T-helper 1 cell treated with Interleukin-12 subunit alpha and Interleukin-12 subunit beta and Interleukin-4 antibody, amounts not matched to agents 30 μg/mL and 1 μg/mL, for 36 hours (primary cell): ENCODE measurements around the gene SLF2.

ENCODE experiments used
- H3K27ac Mint-ChIP-seq: one replicate; pipeline ENCODE4 v1.8.0; 2021; ENCODE audit warnings: mild to moderate bottlenecking, mixed read lengths
- H3K27me3 Mint-ChIP-seq: one replicate; pipeline ENCODE4 v1.8.0; 2021; ENCODE audit warnings: low read depth, mixed read lengths
- H3K36me3 Mint-ChIP-seq: one replicate; pipeline ENCODE4 v1.8.0; 2021; ENCODE audit warnings: low read depth, mixed read lengths
- H3K4me1 Mint-ChIP-seq: one replicate; pipeline ENCODE4 v1.8.0; 2021; ENCODE audit warnings: low read depth, mixed read lengths
- H3K4me3 Mint-ChIP-seq: one replicate; pipeline ENCODE4 v1.8.0; 2021; ENCODE audit warnings: mild to moderate bottlenecking, moderate library complexity, mixed read lengths
- H3K9me3 Mint-ChIP-seq: one replicate; pipeline ENCODE4 v1.8.0; 2021; ENCODE audit warnings: mixed read lengths

SLF2 gene

DNA sequence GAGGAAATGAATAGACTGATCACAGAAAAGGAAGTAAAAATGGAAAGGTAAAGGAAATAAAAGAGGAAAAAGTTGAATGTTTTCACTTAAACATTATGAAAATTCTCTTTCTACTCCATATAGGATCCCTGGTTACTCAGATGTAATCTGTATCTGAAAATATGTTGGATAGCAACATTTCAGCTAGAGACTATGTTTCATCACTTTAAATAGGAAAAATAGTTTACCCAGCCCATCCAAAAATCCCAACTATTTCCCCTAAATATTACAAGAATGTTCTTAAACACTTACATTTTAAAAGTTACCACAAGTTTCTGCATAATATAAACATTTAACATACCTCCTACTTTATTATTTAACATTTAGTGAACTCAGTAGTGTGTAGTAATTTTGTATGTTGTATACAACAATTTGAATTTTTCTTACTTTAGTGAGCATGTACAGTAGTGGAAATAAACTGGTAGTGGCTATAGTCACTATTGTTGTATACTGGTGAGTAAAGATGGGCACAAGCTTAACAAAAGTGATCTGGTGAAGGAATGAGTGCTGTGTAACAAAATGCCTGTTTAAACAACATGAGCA lies 27.1 kb downstream of the SLF2 start:
- peaks cover 10% of the 10 kb centered on the region for H3K4me1 Mint-ChIP-seq
- H3K27ac Mint-ChIP-seq: no peak overlapping the region
- no peaks in the 10 kb centered on the region for H3K9me3 Mint-ChIP-seq
- H3K4me3 Mint-ChIP-seq: no peak overlapping the region
- H3K36me3 Mint-ChIP-seq: peaks cover 28% of the 10 kb centered on the region
- H3K27me3 Mint-ChIP-seq: no peaks in the 10 kb centered on the region

DNA sequence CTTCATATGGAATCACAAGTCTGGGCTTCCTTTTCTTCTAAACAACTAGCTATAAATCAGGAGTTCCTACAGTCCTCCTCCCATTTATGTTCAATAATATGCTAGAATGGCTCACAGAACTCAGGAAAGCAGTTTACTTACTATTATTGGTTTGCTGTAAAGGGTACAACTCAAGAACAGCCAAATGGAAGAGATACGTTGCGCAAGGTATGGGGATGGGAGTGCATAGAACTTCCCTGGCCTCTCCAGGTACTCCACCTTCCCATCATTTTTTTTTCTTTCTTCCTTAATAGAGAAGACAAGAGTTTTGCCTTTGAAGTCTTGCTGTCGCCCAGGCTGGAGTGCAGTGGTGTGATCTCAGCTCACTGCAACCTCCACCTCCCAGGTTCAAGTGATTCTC lies 29.5 kb downstream of the SLF2 start:
- Mint-ChIP-seq H3K36me3 (peaks cover 37% of the 10 kb centered on the region), H3K9me3 (no peaks in the 10 kb centered on the region), H3K27me3 (no peaks in the 10 kb centered on the region), H3K4me3 (no peak overlapping the region), H3K4me1 (peaks cover 13% of the 10 kb centered on the region), H3K27ac (no peak overlapping the region)

GRCh38 chr10:100943508-100943907 lies 30.7 kb downstream of the SLF2 start:
- H3K4me1 Mint-ChIP-seq: peaks cover 13% of the 10 kb centered on the region
- H3K36me3 Mint-ChIP-seq: peaks cover 33% of the 10 kb centered on the region
- H3K27me3 Mint-ChIP-seq: no peaks in the 10 kb centered on the region
- H3K4me3 Mint-ChIP-seq: no peak overlapping the region
- no peaks in the 10 kb centered on the region for H3K9me3 Mint-ChIP-seq
- H3K27ac Mint-ChIP-seq: no peak overlapping the region

DNA sequence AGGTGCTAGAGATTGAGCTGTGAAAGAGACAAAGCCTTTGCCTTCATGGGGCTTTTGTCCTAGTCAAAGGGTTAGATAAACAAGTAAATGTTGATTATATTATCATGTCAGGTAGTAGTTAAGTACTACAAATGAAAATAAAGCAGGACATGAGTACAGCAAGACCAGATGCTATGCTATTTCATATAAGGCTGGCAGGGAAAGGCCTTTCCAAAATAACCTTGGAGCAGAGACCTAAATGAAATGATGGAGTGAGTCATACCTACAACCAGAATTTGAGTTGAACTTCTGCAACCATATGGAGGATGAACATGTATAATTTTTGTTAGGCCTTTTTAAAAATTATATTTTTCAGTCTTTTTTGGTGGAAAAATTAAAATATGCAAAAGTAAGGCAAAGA lies 33.0 kb downstream of the SLF2 start:
- H3K4me1 Mint-ChIP-seq: peaks cover 13% of the 10 kb centered on the region
- no peak overlapping the region for H3K4me3 Mint-ChIP-seq
- H3K27me3 Mint-ChIP-seq: no peaks in the 10 kb centered on the region
- no peak overlapping the region for H3K27ac Mint-ChIP-seq
- peaks cover 43% of the 10 kb centered on the region for H3K36me3 Mint-ChIP-seq
- H3K9me3 Mint-ChIP-seq: no peaks in the 10 kb centered on the region

DNA sequence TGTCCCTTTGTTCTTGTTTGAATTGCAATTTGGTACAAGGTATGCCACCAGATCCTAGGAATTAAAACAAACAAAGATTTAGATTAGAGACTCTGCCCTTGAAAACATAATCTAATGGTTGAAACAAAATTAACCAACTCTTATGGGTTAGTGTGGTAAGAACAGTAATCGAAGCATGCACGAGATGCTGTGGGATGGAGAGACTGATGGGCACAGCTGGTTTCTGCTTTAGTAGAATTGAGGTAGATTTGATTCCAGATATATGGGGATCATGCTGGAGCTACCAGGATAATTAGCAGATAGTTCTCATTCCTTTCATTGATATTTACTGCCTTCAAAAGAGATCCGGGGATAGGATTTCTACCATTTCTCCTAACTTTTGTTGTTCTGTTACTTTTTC lies 36.2 kb downstream of the SLF2 start:
- no peak overlapping the region for H3K4me3 Mint-ChIP-seq
- H3K27me3 Mint-ChIP-seq: no peaks in the 10 kb centered on the region
- peaks cover 4% of the 10 kb centered on the region for H3K4me1 Mint-ChIP-seq
- peaks cover 31% of the 10 kb centered on the region for H3K36me3 Mint-ChIP-seq
- no peak overlapping the region for H3K27ac Mint-ChIP-seq
- no peaks in the 10 kb centered on the region for H3K9me3 Mint-ChIP-seq

- Mint-ChIP-seq H3K27ac (no peak overlapping the region), H3K27me3 (no peaks in the 10 kb centered on the region), H3K4me3 (no peak overlapping the region), H3K36me3 (peaks cover 30% of the 10 kb centered on the region), H3K9me3 (no peaks in the 10 kb centered on the region), H3K4me1 (peaks cover 5% of the 10 kb centered on the region)
Measured at GRCh38 chr10:100960251-100960650, 47.5 kb downstream of the SLF2 start.

GRCh38 chr10:100962351-100963080 lies 49.8 kb downstream of the SLF2 start:
- peaks cover 27% of the 10 kb centered on the region for H3K36me3 Mint-ChIP-seq
- no peaks in the 10 kb centered on the region for H3K9me3 Mint-ChIP-seq
- H3K27me3 Mint-ChIP-seq: no peaks in the 10 kb centered on the region

DNA sequence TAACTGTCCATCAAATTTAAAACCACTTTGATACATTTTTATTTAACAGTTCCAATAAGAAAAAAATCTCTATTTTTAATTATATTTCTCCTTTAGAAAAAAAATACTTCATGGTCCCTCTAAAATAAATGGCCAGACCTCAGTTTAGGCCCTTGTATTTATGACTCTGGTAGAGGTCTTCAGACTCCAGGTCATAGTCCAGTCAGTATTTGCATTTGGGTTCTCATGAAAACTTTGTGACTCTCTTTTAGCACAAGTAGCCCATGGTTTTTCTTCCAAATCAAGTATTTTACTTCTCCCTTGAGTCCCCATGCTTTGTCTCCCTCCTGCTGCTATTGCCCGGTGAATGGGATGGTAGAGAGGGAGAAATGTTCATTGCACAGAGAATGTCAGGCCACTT lies 51.1 kb downstream of the SLF2 start:
- Mint-ChIP-seq H3K27ac (no peak overlapping the region), H3K36me3 (peaks cover 27% of the 10 kb centered on the region), H3K27me3 (peaks cover 4% of the 10 kb centered on the region), H3K4me3 (no peak overlapping the region), H3K4me1 (peaks cover 4% of the 10 kb centered on the region), H3K9me3 (no peaks in the 10 kb centered on the region)

More at GRCh38 chr10:100962351-100963080, 49.8 kb downstream of the SLF2 start:
- H3K27ac Mint-ChIP-seq: no peak overlapping the region
- H3K4me3 Mint-ChIP-seq: no peak overlapping the region
- H3K4me1 Mint-ChIP-seq: no peaks in the 10 kb centered on the region

- Mint-ChIP-seq H3K27me3 (peaks cover 8% of the 10 kb centered on the region), H3K4me3 (no peak overlapping the region), H3K27ac (no peak overlapping the region), H3K4me1 (peaks cover 10% of the 10 kb centered on the region), H3K9me3 (no peaks in the 10 kb centered on the region), H3K36me3 (peaks cover 18% of the 10 kb centered on the region)
Measured at GRCh38 chr10:100965820-100966219, 53.1 kb downstream of the SLF2 start.

DNA sequence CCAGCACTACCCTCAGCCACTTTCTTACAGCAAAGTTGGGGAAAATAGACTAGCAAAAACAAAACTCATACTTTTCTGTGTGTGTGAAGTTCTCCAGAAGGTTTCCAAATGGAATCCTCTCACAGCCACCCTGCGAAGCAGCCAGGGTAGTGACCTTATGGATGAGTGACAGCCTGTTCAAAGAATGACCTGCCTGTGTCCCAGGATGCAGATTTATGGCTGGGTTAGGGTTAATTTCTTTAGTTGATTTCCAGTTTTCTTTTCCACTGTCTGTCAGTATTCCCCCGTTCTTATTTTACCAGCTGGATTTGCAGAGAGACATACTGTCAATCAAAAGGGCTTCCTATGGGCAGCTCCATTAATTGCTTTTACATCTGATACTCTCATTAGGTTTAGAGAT lies 54.1 kb downstream of the SLF2 start:
- no peak overlapping the region for H3K4me3 Mint-ChIP-seq
- peaks cover 10% of the 10 kb centered on the region for H3K4me1 Mint-ChIP-seq
- peaks cover 8% of the 10 kb centered on the region for H3K27me3 Mint-ChIP-seq
- H3K36me3 Mint-ChIP-seq: peaks cover 16% of the 10 kb centered on the region
- no peak overlapping the region for H3K27ac Mint-ChIP-seq
- H3K9me3 Mint-ChIP-seq: no peaks in the 10 kb centered on the region

- peaks cover 8% of the 10 kb centered on the region for H3K27me3 Mint-ChIP-seq
- H3K9me3 Mint-ChIP-seq: no peaks in the 10 kb centered on the region
- no peak overlapping the region for H3K27ac Mint-ChIP-seq
- H3K4me3 Mint-ChIP-seq: no peak overlapping the region
- H3K4me1 Mint-ChIP-seq: peaks cover 10% of the 10 kb centered on the region
- H3K36me3 Mint-ChIP-seq: peaks cover 11% of the 10 kb centered on the region
Measured at GRCh38 chr10:100967332-100967731, 54.6 kb downstream of the SLF2 start.

DNA sequence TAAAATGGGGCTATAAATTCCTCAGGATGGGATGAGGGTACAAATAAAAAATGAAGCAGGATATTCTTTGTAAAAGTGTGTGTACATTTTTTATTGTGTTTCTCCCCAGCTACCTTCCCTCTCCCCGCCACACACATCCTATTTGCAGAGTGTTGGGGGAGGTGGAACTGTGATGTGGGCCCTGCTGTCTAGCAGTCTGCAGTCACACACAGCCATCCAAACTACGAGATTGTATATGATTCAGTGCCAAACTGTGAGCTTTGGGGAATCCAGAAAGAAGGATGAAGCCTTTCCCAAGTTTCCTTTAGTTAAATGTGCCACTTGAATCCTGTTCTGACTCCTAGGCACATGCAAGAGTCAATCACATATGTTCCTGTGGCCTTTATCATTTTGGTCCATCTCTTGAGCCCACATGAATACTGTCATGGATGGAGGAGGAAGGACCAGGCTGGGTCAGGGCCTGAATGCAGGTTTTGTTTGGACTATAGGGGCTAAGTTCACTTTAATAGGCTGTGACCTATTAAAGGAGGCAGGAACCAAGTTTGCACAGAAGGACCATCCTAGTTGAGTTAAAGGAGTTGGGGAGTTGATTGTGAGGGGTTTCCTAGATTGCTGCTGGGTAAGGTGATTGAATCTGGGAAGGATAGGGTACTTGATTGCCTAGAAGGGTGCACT lies 55.4 kb downstream of the SLF2 start:
- Mint-ChIP-seq H3K4me1 (peaks cover 10% of the 10 kb centered on the region), H3K4me3 (peak overlapping the region; percentile 70), H3K27me3 (peaks cover 8% of the 10 kb centered on the region), H3K9me3 (no peaks in the 10 kb centered on the region), H3K27ac (no peak overlapping the region), H3K36me3 (peaks cover 4% of the 10 kb centered on the region)

DNA sequence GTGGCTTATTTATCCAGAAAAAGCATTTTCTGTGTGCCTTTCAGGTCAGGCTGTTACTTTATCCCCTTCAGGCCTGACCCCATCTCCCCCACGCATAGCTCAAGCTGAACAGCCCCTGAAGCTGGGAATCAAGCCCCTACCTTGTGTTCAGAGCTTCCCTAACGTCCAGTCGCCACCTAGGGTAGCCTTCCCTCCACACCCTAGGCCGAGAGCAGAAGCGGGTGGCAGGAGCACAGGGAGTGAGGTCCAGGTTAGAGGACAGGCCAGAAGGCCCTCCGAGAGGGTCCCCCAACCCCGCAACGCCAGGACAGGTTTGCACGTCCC lies 56.1 kb downstream of the SLF2 start:
- H3K9me3 Mint-ChIP-seq: no peaks in the 10 kb centered on the region
- peaks cover 8% of the 10 kb centered on the region for H3K27me3 Mint-ChIP-seq
- H3K4me3 Mint-ChIP-seq: peak overlapping the region; percentile 70
- peaks cover 10% of the 10 kb centered on the region for H3K4me1 Mint-ChIP-seq
- no peak overlapping the region for H3K27ac Mint-ChIP-seq
- peaks cover 3% of the 10 kb centered on the region for H3K36me3 Mint-ChIP-seq

DNA sequence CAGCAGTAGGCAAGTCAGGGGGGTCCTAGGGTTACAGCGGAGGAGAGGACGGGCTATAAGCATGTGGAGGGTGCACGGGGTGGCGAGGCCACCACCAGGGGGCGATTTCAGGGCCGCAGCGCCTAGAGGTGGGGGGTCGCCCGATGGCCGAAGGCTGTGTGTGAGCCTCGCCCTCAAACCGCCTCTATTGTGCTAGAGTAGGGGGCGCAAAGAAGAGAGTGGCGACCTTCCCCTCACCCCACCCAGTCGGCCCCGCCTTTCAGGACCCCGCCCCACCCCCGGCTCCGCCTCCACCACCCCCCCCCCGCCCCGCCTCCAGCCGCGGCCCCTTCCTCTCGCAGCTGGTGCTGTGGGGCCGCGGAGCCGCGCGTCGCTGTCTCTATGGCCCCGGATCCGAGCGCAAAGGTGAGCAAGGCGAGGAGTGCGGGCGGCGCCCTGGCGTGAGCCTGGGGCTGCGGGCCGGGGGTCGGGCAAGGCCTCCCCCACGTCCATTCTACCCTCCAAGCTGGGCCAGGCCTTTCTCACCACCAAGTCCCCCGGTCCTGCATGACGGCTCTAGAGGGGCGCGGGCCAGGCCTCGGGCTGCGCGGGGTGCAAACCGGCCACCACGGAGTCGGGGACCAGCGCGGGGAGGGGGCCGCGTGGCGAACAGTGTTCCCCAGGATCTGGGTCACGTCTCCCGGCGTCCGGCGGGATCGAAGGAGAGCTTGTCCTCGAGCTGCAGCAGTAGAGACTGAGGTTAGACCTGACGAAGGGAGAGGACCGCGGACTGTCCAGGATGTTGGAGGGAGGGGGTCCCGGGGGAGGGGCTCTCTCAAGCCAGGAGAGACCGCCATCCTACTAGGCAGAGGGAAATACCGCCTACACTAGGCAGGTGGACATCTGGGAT lies 56.7 kb downstream of the SLF2 start, which contains the start of gene SEMA4G:
Gene SEMA4G, plus strand, starts transcription at position 318 of the 889 bp plus-strand sequence. CDS start 3,409 bp downstream, outside the sequence.
- peaks cover 10% of the 10 kb centered on the region for H3K4me1 Mint-ChIP-seq
- no peaks in the 10 kb centered on the region for H3K9me3 Mint-ChIP-seq
- peak within 1 kb of the TSS; percentile 70 for H3K4me3 Mint-ChIP-seq
- no peak within 1 kb of the TSS for H3K27ac Mint-ChIP-seq
- peaks cover 3% of the 10 kb centered on the region for H3K36me3 Mint-ChIP-seq
- peaks cover 8% of the 10 kb centered on the region for H3K27me3 Mint-ChIP-seq
